GM18867 (cell line): ENCODE data around the gene ARHGEF11.
"Not testable (repeated sequence)": the region's sequence is repeated elsewhere in the genome, so short reads cannot be mapped to it uniquely, and the experiment has no call there.

Experiments
- ATAC-seq: cut with Tn5 transposase; IDR thresholded peaks from one replicate; pipeline ENCODE4 v1.9.1; 2021; ENCODE audit warnings: mild to moderate bottlenecking, moderate library complexity; ENCODE audit not compliant: unreplicated experiment

ARHGEF11 gene

GRCh38 chr1:157055729-157056128 is 10.2 kb upstream of the ARHGEF11 start:
- not testable (repeated sequence) for ATAC-seq

- ATAC-seq: no peak
Observed at GRCh38 chr1:157050836-157051235, 5.3 kb upstream of the ARHGEF11 start.

GRCh38 chr1:157047062-157047410 is 1.5 kb upstream of the ARHGEF11 start:
- ATAC-seq: no peak

GRCh38 chr1:157044326-157044725 is 1.2 kb downstream of the ARHGEF11 start:
- ATAC-seq: no peak

GRCh38 chr1:157043685-157044084 is 1.9 kb downstream of the ARHGEF11 start:
- no peak for ATAC-seq

GRCh38 chr1:157042846-157043245 is 2.7 kb downstream of the ARHGEF11 start:
- no peak for ATAC-seq

GRCh38 chr1:157040802-157041201 is 4.7 kb downstream of the ARHGEF11 start:
- ATAC-seq: no peak

- ATAC-seq: no peak
Observed at GRCh38 chr1:157035121-157035520, 10.4 kb downstream of the ARHGEF11 start.

GRCh38 chr1:157034137-157034800 is 11.3 kb downstream of the ARHGEF11 start:
- no peak for ATAC-seq

- ATAC-seq: no peak
Observed at GRCh38 chr1:157033357-157033876, 12.1 kb downstream of the ARHGEF11 start.

GRCh38 chr1:157032303-157032702 is 13.2 kb downstream of the ARHGEF11 start:
- no peak for ATAC-seq

- no peak for ATAC-seq
Observed at GRCh38 chr1:157030728-157031127, 14.8 kb downstream of the ARHGEF11 start.

GRCh38 chr1:157028674-157029073 is 16.9 kb downstream of the ARHGEF11 start:
- no peak for ATAC-seq

- ATAC-seq: no peak
Observed at GRCh38 chr1:157025856-157026255, 19.7 kb downstream of the ARHGEF11 start.

GRCh38 chr1:157025385-157025784 is 20.2 kb downstream of the ARHGEF11 start:
- no peak for ATAC-seq

GRCh38 chr1:157021688-157022087 is 23.9 kb downstream of the ARHGEF11 start:
- no peak for ATAC-seq

GRCh38 chr1:157019457-157019856 is 26.1 kb downstream of the ARHGEF11 start:
- no peak for ATAC-seq

GRCh38 chr1:157011845-157012244 is 33.7 kb downstream of the ARHGEF11 start:
- ATAC-seq: no peak

GRCh38 chr1:157008502-157008901 is 37.0 kb downstream of the ARHGEF11 start:
- ATAC-seq: no peak

- no peak for ATAC-seq
Observed at GRCh38 chr1:157007306-157007705, 38.2 kb downstream of the ARHGEF11 start.

GRCh38 chr1:157006676-157007075 is 38.9 kb downstream of the ARHGEF11 start:
- no peak for ATAC-seq

- ATAC-seq: no peak
Observed at GRCh38 chr1:157005965-157006364, 39.6 kb downstream of the ARHGEF11 start.

GRCh38 chr1:157004806-157005205 is 40.7 kb downstream of the ARHGEF11 start:
- no peak for ATAC-seq
